HL-60 (cell line): Measurements from ENCODE around the gene ZDHHC17.

Experiments
- DNase-seq, 2 experiments: peaks; one replicate each; pipeline ENCODE4 v3.0.0-alpha.2; 2010 to 2020; ENCODE audit warnings: low read depth in 1 of 2, low spot score in 1 of 2
- H3K27ac ChIP-seq: fragments of 250-450 bp; sonication (Bioruptor Pico); replicated peaks from 2 replicates; pipeline ENCODE4 v1.5.1; 2020; ENCODE audit warnings: mild to moderate bottlenecking, moderate library complexity
- H3K27me3 ChIP-seq: fragments of 250-450 bp; sonication (Bioruptor Pico); 2 replicates; pipeline ENCODE4 v1.5.1; 2021; ENCODE audit warnings: mild to moderate bottlenecking, moderate library complexity; ENCODE audit not compliant: insufficient read depth, poor library complexity, severe bottlenecking
- H3K4me3 ChIP-seq: replicated peaks from 2 replicates; pipeline ENCODE4 v1.5.1; 2011; ENCODE audit warnings: mild to moderate bottlenecking, control low read depth, low read length; ENCODE audit not compliant: insufficient read depth
- GABPA ChIP-seq: IDR thresholded peaks from 2 replicates; pipeline ENCODE4 v1.6.1; 2012; ENCODE audit warnings: low read depth
- POLR2AphosphoS5 ChIP-seq: IDR thresholded peaks from 2 replicates; pipeline ENCODE4 v1.6.1; 2012; ENCODE audit warnings: low read depth
- REST ChIP-seq: IDR thresholded peaks from 2 replicates; pipeline ENCODE4 v1.6.1; 2012; ENCODE audit warnings: low read depth; ENCODE audit not compliant: insufficient replicate concordance
- SPI1 ChIP-seq: IDR thresholded peaks from 2 replicates; pipeline ENCODE4 v1.6.1; 2012; ENCODE audit warnings: low read depth, mild to moderate bottlenecking, borderline replicate concordance
- TF ChIP-seq, protein P1 (sequence below): IDR thresholded peaks from one replicate; pipeline ENCODE4 v1.5.1; 2011; ENCODE audit warnings: low read length, control low read depth, inconsistent platforms; ENCODE audit not compliant: insufficient read depth

ZDHHC17 gene

GRCh38 chr12:76863005-76863670 lies 99.2 kb downstream of the ZDHHC17 start:
- Histone ChIP-seq H3K27ac (no peak overlapping the region), H3K4me3 (no peak overlapping the region), H3K27me3 (no peaks in the 10 kb centered on the region)
- no peak for DNase-seq
- no peak for TF ChIP-seq POLR2AphosphoS5
- no peak for TF ChIP-seq SPI1
- TF ChIP-seq, protein P1, sequence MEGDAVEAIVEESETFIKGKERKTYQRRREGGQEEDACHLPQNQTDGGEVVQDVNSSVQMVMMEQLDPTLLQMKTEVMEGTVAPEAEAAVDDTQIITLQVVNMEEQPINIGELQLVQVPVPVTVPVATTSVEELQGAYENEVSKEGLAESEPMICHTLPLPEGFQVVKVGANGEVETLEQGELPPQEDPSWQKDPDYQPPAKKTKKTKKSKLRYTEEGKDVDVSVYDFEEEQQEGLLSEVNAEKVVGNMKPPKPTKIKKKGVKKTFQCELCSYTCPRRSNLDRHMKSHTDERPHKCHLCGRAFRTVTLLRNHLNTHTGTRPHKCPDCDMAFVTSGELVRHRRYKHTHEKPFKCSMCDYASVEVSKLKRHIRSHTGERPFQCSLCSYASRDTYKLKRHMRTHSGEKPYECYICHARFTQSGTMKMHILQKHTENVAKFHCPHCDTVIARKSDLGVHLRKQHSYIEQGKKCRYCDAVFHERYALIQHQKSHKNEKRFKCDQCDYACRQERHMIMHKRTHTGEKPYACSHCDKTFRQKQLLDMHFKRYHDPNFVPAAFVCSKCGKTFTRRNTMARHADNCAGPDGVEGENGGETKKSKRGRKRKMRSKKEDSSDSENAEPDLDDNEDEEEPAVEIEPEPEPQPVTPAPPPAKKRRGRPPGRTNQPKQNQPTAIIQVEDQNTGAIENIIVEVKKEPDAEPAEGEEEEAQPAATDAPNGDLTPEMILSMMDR, result no peak
- no peak for TF ChIP-seq REST
- no peak for TF ChIP-seq GABPA

GRCh38 chr12:76863837-76864236 lies 99.9 kb downstream of the ZDHHC17 start:
- Histone ChIP-seq H3K27ac (no peak overlapping the region), H3K4me3 (no peak overlapping the region), H3K27me3 (no peaks in the 10 kb centered on the region)
- TF ChIP-seq SPI1 (no peak), POLR2AphosphoS5 (no peak), GABPA (no peak), REST (no peak)
- TF ChIP-seq, protein P1, result no peak
- no peak for DNase-seq

- DNase-seq, result no peak
- Histone ChIP-seq H3K27me3 (no peaks in the 10 kb centered on the region), H3K27ac (no peak overlapping the region), H3K4me3 (no peak overlapping the region)
- TF ChIP-seq POLR2AphosphoS5 (no peak), REST (no peak), GABPA (no peak), SPI1 (no peak)
- TF ChIP-seq, protein P1, result no peak
Measured at GRCh38 chr12:76864791-76865400, 101.0 kb downstream of the ZDHHC17 start.
